Muscle layer of colon (tissue), 2 donors: ENCODE results near the gene KCNC3.
"Not testable (repeated sequence)": the region's sequence is repeated elsewhere in the genome, so short reads cannot be mapped to it uniquely, and the experiment has no call there.

ENCODE experiments used
- H3K27ac ChIP-seq: one replicate; pipeline ENCODE4 v1.7.0; 2013; ENCODE audit warnings: low read depth, mild to moderate bottlenecking, low read length, moderate library complexity
- H3K27me3 ChIP-seq, 2 donors: one replicate each; pipeline ENCODE4 v1.7.0; 2013; ENCODE audit warnings: low read length in 2 of 2, mild to moderate bottlenecking in 2 of 2; ENCODE audit not compliant: insufficient read depth in 2 of 2, control insufficient read depth in 1 of 2
- H3K36me3 ChIP-seq: one replicate; pipeline ENCODE4 v1.7.0; 2013; ENCODE audit warnings: mild to moderate bottlenecking, low read length; ENCODE audit not compliant: insufficient read depth
- H3K4me1 ChIP-seq: one replicate; pipeline ENCODE4 v1.7.0; 2013; ENCODE audit warnings: mild to moderate bottlenecking, low read length; ENCODE audit not compliant: insufficient read depth
- H3K4me3 ChIP-seq, 2 donors: one replicate each; pipeline ENCODE4 v1.7.0; 2013; ENCODE audit warnings: low read length in 2 of 2, low read depth in 1 of 2, mild to moderate bottlenecking in 1 of 2, moderate library complexity in 1 of 2
- H3K9ac ChIP-seq: one replicate; pipeline ENCODE4 v1.7.0; 2013; ENCODE audit warnings: low read length
- H3K9me3 ChIP-seq: one replicate; pipeline ENCODE4 v1.7.0; 2013; ENCODE audit warnings: mild to moderate bottlenecking, low read length
- donor health status: abdominal sarcoma.
- donor health status: Adenocarcinoma of cecum.

The KCNC3 gene

DNA sequence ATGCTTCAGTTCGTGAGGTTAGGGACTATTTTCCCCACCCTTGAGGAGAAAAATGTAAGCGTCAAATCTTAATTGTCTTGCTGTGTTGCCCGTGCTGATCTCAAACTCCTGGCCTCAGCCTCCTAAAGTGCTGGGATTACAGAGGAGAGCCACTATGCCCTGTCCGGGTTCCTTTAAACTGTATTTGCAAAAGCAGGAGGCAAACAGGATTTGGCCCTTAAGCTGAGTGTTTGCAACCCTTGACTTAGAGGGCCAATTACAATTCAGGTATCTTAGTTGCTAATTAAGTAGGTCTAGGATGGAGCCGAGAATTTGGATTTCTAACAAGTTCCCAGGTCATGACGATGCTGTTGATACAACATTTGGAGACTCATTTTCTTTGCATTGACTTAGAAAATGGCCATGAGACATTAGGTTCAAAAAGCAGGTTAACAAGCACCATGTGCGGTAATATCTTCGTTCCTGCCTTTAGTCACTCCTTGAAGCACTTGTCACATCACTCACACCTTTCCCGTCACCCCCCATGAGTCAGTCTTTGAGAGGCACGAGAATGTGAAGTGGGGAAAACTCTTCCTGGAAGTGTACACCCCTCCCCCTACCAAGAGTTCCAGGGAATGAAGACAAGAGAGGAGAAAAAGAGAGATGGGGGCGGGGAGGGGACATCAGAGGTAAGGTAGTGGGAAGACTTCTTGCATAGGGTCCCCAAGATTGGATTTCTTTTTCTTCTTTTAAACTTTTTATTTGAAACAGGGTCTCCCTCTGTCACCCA is 33.7 kb upstream of the KCNC3 start:
- H3K9ac ChIP-seq: no peak overlapping the region
- no peaks in the 10 kb centered on the region for H3K4me1 ChIP-seq
- peaks cover 0 to 3% of the 10 kb centered on the region in 2 donors for H3K27me3 ChIP-seq
- no peaks in the 10 kb centered on the region for H3K36me3 ChIP-seq
- no peaks in the 10 kb centered on the region for H3K9me3 ChIP-seq
- no peak overlapping the region for H3K4me3 ChIP-seq
- no peak overlapping the region for H3K27ac ChIP-seq

DNA sequence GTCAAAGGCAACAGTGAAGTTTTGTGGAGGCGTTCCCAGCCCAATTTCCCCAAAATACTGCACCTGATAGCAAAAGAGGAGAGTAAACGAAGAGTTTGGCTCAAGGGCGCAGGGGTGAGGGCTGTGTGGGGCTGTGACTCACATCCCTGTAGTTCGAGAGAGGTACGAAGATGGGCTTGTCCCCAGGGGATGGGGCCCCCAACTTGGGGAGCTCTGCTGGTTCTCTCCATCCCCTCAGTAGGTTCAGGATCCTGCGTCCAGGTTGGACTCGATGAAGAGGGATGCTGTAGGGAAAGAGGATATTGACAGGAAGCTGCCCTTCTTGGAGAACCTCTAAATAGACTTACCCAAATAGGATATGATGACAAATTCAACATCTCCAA is 32.8 kb upstream of the KCNC3 start:
- Histone ChIP-seq H3K4me3 (no peak overlapping the region), H3K27me3 (peaks cover 0 to 3% of the 10 kb centered on the region in 2 donors), H3K4me1 (no peaks in the 10 kb centered on the region), H3K36me3 (no peaks in the 10 kb centered on the region), H3K9me3 (no peaks in the 10 kb centered on the region), H3K9ac (no peak overlapping the region), H3K27ac (no peak overlapping the region)

DNA sequence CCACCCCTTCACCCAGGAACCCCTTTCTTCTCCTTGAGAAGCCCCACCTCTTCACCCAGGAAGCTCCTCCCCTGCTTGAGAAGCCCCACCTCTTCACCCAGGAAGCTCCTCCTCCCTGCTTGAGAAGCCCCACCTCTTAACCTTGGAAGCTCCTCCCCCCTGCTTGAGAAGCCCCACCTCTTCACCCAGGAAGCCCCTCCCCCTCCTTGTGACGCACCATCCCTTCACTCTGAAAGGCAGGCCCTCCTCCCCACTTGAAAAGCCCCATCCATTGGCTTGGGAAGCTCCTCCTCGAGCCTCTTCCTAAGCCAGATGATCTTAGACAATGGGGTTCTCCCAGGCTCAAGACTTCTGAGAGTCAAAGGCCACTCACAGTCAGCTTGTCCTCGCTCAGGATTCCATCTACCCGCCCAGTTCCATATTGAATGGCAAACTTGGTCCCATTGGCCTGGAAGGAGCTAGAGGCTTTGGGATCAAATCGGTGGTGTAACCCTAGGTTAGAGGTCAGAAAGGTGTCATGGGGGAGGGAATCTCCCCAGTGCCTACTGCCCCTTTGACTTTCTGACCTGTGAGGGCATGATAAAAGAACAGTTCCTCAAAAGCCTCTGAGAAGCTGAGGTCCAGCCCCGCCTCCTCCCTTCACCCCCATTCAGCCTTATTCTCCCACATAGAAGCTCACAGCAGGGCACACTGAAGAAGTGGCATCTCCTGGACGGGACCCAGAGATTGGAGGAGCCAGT is 32.3 kb upstream of the KCNC3 start:
- no peaks in the 10 kb centered on the region for H3K36me3 ChIP-seq
- H3K27ac ChIP-seq: no peak overlapping the region
- H3K27me3 ChIP-seq: peaks cover 0 to 3% of the 10 kb centered on the region in 2 donors
- no peak overlapping the region for H3K4me3 ChIP-seq
- H3K9me3 ChIP-seq: no peaks in the 10 kb centered on the region
- H3K9ac ChIP-seq: no peak overlapping the region
- no peaks in the 10 kb centered on the region for H3K4me1 ChIP-seq

DNA sequence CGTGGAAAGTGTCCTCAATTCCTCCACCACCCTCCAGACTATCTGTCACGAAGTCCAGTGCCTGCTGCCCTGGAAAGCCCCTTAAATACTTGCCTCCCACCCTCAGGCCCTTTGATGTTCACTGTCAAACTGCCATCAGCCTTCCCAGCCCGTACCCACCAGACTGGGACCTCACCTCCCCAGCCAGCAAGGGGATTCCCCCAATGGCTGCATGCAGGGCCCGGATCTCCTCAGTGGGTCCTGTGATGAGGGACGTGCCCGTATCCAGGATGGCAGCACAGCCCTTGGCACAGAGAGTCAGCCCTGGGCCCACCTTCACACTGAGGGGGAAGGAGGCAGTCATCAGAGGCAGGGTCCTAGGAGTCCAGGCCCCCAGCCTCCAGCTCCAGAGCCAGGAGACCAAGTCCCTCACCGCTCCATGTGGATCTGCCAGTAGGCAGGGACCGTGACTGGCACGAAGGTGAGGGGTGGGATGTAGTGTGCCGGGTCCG is 30.2 kb upstream of the KCNC3 start:
- no peak overlapping the region for H3K27ac ChIP-seq
- no peaks in the 10 kb centered on the region for H3K9me3 ChIP-seq
- H3K9ac ChIP-seq: no peak overlapping the region
- no peak overlapping the region for H3K4me3 ChIP-seq
- no peaks in the 10 kb centered on the region for H3K36me3 ChIP-seq
- H3K27me3 ChIP-seq: peaks cover 0 to 3% of the 10 kb centered on the region in 2 donors
- no peaks in the 10 kb centered on the region for H3K4me1 ChIP-seq

DNA sequence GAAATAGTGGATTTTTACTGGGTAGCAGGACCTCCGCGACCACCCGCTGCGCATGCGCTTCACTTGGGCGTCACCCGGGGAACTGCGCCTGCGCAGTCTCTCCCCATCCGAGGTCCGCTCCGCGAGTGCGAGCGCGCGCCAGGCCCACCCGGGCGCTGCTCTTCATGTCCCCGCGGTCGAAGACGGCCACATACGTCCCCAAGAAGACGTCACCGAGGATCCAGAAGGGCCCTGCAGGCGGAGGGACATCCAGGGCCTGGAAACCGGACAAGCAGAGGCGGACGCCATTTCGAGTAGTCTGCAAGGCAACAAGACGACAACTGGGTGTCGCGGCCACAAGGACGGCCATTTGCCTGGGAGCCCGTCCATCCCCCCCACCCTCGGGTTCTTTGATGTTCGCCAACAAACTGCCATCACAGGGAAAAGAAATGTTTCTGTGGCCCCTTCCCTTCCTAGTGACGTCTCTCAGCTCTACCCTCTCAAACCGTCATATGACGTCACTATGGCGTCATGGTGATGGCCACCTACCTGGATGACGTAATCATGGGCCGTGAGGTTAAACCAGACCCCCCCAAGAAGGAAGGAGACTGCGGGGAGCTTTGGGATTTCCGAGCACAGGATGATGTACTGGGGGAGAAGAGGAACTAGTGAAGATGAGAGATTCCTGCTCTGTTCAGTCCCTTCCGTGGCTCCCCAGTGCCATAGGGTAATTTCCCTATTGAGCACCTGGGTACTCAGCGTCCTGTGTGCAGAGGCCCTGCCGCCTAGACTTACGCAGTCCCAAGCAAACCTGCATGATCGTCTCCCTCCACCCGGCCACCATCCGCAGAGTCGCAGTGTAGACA is 29.5 kb upstream of the KCNC3 start:
- H3K36me3 ChIP-seq: no peaks in the 10 kb centered on the region
- no peaks in the 10 kb centered on the region for H3K9me3 ChIP-seq
- peak overlapping the region; percentile 42 for H3K27ac ChIP-seq
- no peak overlapping the region for H3K9ac ChIP-seq
- H3K4me3 ChIP-seq: peak overlapping the region; percentile 47 to 61
- H3K27me3 ChIP-seq: peaks cover 0 to 3% of the 10 kb centered on the region in 2 donors
- no peaks in the 10 kb centered on the region for H3K4me1 ChIP-seq

DNA sequence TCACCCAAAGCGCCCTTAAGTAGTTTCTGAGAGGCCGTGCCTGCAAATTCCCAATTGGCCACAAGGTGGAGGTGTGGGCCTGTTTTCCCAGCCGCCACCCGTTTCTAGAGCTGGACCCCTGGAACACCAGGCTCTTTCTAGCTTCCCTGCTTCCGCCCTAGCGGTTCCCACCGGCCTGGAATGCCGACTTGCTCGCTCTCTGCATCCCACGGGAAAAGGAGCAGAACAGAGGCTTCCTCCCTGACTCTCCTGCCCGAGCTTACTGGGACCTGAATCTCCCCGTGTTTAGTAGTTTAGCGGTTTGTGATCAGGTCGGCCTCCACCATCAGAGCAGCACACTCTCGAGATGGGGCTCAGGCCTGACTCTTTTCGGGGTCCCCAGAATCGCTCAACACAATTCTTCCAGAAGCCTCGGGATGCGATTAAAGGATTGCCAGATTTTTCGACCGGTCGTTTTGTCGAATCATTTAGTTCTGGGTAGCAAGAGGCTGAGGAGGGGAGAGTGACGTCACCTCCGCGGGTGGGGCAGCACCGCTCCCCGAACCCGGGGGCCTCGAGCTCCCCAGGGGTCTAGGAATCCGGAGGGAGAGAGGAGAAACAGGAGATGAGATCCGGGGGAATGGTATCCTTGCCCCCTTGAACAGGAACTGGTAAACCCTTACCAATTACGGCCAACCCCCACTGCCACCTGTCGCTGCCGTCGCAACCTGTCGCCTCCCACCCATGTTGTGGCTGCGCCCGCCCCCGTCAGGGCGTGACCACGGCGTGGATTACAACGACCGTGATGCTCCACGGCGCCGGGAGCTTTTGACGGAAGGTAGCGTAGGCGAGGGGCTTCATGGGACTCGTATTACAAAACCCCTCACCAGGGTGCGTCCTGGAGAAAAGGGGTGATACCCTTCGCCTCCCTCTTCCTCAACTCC is 28.3 kb upstream of the KCNC3 start:
- H3K9me3 ChIP-seq: no peaks in the 10 kb centered on the region
- peak overlapping the region; percentile 48 to 61 for H3K4me3 ChIP-seq
- peak overlapping the region; percentile 70 for H3K27ac ChIP-seq
- H3K9ac ChIP-seq: peak overlapping the region; percentile 77
- H3K4me1 ChIP-seq: no peaks in the 10 kb centered on the region
- peaks cover 0 to 3% of the 10 kb centered on the region in 2 donors for H3K27me3 ChIP-seq
- no peaks in the 10 kb centered on the region for H3K36me3 ChIP-seq

DNA sequence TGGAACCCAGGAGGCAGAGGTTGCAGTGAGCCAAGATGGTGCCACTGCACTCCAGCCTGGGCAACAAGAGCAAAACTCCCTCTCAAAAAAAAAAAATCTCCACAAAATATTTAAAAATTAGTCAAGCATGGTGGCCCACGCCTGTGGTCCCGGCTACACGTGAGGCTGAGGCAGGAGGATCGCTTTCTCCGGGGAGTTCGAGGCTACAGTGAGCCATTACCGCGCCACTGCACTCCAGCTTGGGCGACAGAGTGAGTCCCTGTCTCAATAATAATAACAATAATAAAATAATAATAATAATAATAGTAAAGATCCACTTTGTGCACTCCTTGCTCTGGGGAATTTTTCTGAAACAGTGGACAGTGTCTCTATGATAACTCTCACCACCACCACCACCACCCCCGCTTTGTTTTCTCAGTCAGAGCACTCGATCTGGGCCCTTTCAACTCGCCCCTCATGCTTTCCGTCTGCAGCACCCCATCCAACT is 27.6 kb upstream of the KCNC3 start:
- Histone ChIP-seq H3K4me3 (no peak overlapping the region), H3K27ac (no peak overlapping the region), H3K4me1 (no peaks in the 10 kb centered on the region), H3K9ac (no peak overlapping the region), H3K9me3 (no peaks in the 10 kb centered on the region), H3K27me3 (peaks cover 0 to 3% of the 10 kb centered on the region in 2 donors), H3K36me3 (no peaks in the 10 kb centered on the region)

DNA sequence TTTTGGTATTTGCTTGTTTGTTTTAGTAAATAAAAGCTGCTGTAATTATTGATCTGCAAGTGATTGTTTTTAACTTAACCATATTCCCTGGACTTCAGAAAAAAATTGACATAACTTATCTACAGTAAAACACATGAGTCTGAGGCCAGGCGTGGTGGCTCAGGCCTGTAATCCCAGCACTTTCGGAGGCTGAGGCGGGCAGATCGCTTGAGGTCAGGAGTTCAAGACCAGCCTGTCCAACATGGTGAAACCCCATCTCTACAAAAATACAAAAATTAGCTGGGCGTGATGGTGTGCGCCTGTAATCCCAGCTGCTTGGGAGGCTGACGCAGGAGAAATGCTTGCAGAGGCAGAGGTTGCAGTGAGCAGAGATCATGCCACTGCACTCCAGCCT is 24.3 kb upstream of the KCNC3 start:
- H3K4me1 ChIP-seq, H3K9ac ChIP-seq, H3K9me3 ChIP-seq, H3K36me3 ChIP-seq, H3K27me3 ChIP-seq, H3K27ac ChIP-seq, H3K4me3 ChIP-seq: not testable (repeated sequence)

DNA sequence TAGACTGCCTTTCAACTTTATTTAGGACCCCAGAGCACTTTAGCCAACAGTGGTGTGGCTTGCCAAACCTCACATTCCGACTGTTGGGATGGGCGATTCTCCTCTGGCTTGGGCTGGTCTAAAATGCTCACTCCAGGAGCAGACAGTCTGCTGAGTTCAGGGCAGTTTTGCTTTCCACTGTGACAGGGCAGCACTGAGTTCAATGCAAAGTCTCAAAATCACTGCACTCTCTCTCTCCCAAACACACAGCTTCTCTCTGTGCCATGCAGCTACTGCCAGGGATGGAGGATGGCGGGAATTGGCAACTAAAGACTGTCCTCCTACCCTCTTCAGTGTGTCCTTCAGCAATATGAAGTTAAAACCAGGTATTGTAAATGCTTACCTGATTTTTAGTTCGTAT is 23.1 kb upstream of the KCNC3 start:
- H3K27me3 ChIP-seq: no peaks in the 10 kb centered on the region
- H3K4me3 ChIP-seq: no peak overlapping the region

DNA sequence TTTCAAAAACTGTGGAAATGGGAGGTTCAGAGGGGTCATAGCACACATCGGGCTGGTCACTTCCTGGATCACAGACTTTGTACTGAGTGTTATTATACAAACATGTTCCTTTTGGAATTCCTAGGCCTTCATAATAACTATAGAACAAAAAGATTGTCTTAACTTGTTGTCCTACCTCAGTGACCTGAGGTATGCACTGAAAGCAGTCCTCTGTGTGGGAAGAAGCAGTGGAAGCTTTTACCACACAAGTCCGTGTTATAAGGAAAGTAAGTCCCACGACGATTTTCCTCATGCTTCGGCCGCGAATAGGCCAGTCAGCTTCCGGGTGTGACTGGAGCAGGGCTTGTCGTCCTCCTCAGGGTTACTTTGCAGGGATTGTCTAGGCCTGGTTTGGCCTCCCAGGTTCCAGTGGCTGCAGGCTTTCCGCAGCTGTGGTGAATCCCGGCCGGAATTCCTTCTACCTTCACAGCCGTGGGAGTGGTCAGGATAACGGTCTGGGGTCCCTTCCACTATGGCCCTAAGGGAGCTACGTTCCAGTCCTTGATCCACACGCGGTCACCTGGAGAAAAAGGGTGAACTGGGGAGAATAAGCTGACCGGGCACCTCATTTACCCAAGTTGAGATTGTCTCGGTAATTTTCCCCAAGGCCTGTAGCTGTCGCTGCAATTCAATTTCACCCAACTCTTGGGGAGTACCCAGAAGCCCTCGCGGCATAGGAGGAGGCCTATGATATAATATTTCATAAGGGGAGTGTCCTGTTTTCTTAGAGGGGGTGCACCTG is 20.3 kb upstream of the KCNC3 start:
- no peaks in the 10 kb centered on the region for H3K27me3 ChIP-seq
- no peaks in the 10 kb centered on the region for H3K9me3 ChIP-seq
- no peaks in the 10 kb centered on the region for H3K36me3 ChIP-seq
- H3K27ac ChIP-seq: no peak overlapping the region
- no peaks in the 10 kb centered on the region for H3K4me1 ChIP-seq
- H3K4me3 ChIP-seq: no peak overlapping the region
- no peak overlapping the region for H3K9ac ChIP-seq

More for the DNA sequence above, 23.1 kb upstream of the KCNC3 start:
- Histone ChIP-seq H3K36me3 (no peaks in the 10 kb centered on the region), H3K4me1 (no peaks in the 10 kb centered on the region), H3K27ac (no peak overlapping the region), H3K9me3 (no peaks in the 10 kb centered on the region), H3K9ac (no peak overlapping the region)
